Stimulated activated CD8-positive, alpha-beta memory T cell treated with anti-CD3 and anti-CD28 coated beads, Interleukin-12 subunit alpha, Interleukin-12 subunit beta, amount 100 ng/mL, for 24 hours (primary cell): Measurements from ENCODE around the gene MYCBP2.
"Not testable (repeated sequence)": the region's sequence is repeated elsewhere in the genome, so short reads cannot be mapped to it uniquely, and the experiment has no call there.

Source experiments
- DNase-seq: peaks from one replicate; pipeline ENCODE4 v3.0.0-alpha.2; 2020; ENCODE audit errors: extremely low read depth

Gene MYCBP2

GRCh38 chr13:77218274-77218673, 108.6 kb downstream of the MYCBP2 start:
- DNase-seq, result no peak

DNA sequence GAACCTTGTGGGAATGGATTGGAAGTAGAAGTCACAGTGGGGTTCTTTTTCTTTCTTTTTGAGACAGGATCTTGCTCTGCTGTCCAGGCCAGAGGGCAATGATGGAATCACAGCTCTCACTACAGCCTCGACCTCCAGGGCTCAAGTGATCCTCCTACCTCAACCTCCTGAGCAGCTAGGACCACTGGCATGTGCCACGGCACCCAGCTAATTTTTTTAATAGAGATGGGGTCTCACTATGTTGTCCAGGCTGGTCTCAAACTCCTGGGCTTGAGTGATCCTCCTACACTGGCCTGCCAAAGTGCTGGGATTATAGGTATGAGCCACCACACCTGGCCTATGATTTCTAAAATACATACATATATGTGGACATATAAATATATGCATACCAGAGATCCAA, 111.4 kb downstream of the MYCBP2 start:
- DNase-seq, result no peak

- no peak for DNase-seq
These were observed 113.2 kb downstream of the MYCBP2 start for GRCh38 chr13:77213644-77214043.

- DNase-seq, result no peak
These were observed 119.0 kb downstream of the MYCBP2 start for GRCh38 chr13:77207943-77208342.

- DNase-seq, result not testable (repeated sequence)
These were observed 127.9 kb downstream of the MYCBP2 start for GRCh38 chr13:77198995-77199394.

- no peak for DNase-seq
These were observed 130.8 kb downstream of the MYCBP2 start for GRCh38 chr13:77196052-77196618.

DNA sequence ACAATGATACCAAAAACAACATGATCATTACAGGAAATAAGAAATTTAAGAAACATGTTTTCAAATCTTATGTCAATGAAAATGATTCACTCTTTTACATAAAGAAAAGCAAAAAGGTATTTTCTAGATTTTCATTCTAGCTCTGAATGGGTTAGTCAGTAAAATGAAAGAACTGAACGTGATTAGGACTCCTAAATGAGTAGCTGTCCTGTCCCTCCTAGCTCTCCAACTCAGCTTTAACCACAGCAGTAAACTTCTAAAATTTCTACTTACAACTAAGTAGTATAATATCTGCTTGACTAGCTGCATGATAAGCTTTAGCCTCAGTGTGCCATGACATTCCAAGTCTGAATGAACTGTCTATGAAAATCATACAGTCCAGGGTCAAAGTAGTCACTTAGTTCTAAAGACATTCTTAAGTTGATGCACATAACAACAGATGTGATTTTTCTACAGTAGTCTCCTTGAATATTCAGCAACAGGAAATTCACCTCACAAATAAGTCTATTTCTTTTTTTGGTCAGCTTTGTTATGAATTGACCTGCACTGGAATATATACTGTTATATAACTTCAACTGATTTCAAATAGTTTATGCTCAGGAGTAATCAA, 136.4 kb downstream of the MYCBP2 start:
- DNase-seq, result no peak

DNA sequence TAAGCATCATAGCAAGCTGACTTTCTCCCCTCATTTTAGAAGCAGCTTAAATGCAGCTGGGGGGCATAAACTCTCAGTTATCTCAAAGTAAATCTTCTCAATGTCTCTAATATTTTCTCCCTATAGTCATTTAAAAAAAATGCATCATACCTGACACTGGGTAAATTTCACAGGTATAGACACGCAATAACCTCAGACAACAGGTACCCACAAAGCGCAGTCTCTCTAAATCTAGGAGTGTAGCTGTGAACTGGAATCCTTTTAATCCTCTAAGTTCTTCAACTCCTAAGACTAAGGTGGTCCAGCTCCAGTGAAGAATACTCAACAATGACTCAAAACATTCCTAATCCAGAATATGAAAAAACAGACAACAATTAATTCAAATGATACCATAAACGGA, 141.2 kb downstream of the MYCBP2 start:
- DNase-seq, result no peak

- DNase-seq, result no peak
These were observed 142.4 kb downstream of the MYCBP2 start for GRCh38 chr13:77184455-77184854.

DNA sequence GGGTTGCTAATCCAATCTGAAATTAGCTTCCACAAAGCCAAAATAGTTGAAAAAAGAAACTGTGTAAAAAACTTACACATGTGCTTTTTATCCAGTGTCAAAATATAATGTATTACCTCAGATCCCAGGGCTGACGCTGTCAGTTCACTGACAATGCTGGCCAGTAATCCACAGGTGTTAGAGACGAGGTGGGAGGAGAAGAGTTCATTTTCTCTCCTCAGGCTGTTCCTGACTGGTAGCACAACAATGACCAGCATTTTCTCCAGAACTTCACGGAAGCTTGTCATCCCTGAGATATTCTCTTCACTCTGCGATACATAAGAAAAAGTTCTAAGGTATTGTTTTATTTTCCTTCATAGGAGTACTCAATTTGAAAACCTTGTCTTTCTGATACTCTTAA, 146.9 kb downstream of the MYCBP2 start:
- DNase-seq, result no peak

GRCh38 chr13:77177646-77178045, 149.2 kb downstream of the MYCBP2 start:
- DNase-seq, result no peak

DNA sequence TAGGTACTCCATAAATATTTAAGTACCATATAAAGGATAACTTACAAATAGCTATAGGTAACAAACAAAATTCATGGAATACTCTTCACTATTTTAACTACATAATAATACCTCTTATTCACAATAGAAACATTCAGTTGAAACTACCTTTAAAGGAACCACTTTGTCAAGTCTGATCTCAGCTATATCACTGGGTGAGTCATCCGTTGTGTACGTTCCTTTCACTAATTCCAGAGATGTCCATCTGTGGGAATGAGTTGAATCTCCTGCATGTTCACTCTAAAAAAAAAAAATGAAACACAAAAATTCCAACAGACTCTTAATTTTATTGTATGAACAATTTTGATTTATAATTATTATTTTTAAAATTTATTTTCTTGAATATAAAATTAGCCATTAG, 150.5 kb downstream of the MYCBP2 start:
- no peak for DNase-seq

GRCh38 chr13:77172650-77173049, 154.2 kb downstream of the MYCBP2 start:
- no peak for DNase-seq

DNA sequence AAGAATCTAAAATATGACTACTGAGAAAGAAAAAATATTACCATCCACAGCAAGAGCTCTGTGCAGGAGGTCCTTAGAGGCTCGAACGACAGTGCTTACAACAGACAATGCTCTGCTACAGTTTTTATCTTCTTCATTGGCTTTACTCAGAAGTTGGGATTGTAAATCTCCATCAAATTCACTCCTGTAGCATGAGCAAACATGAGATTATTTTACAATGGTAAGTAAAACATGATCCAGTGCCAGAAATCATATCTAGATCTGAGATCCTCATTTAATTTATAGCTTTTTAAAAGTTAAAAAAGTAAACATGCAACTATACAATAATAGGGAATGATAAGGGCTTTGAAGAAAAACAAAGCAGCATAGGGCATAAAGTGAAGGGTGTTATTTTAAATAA, 155.4 kb downstream of the MYCBP2 start:
- DNase-seq, result no peak

- DNase-seq, result no peak
These were observed 158.7 kb downstream of the MYCBP2 start for GRCh38 chr13:77168237-77168636.

- no peak for DNase-seq
These were observed 176.2 kb downstream of the MYCBP2 start for GRCh38 chr13:77150651-77151050.

DNA sequence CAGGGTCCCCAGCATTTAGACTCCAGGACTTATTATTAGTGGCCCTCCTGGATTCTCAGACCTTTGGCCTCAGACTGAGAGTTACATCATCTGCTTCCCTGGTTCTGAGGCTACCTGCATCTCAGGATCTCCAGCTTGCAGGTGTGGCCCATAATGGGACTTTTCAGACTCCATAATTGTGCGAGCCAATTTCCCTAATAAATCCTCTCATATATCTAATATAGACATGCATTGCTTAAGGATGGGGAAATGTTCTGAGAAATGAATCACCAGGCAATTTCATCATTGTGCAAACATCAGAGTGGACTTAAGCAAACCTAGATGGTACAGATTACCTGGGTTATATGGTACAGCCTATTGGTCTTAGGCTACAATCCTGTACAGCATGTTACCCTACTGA, 183.5 kb downstream of the MYCBP2 start:
- DNase-seq, result no peak

- DNase-seq, result no peak
These were observed 187.6 kb downstream of the MYCBP2 start for GRCh38 chr13:77139306-77139705.

DNA sequence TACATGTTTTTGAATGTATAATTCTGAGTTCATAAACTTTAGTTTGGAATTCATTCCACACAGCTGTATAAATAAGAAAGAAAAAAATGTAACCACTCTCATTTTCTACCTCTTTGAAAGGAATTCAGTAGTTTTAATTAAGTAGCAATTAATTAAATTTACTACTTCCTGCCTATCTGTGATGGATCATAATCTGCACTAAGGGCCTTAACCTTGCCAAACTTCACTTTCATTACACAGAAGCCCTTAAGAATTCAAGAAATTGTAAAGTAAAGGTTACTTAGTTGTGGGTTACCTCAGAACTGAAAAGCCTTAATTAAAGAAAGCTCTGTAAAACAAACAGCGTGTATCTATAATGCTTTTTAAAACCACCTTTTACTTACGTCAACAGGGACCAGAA, 188.1 kb downstream of the MYCBP2 start:
- DNase-seq, result no peak

DNA sequence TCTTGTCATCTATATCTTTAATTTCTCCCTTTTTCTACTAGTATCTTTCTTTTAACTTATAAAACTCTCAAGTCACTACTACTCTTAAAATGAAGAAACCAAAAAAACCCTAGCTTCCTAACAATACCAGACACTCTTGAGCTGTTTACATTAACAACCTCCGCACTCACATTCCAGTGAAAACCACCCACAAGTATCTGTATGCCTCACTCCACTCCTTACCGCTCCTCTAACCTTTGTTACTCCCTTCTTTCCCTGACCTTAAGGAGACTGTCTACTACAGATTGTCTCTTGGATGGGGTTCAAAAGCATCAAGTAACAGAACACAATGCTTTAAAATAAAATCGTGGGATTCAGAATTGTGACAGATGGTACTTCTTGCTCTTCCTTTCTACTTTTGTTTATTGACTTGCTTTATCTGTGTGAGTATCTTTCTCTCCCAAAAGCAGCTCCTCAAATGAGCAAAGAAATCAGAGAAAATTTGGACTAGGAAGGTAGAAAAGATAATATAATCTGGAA, 189.9 kb downstream of the MYCBP2 start:
- DNase-seq, result no peak

GRCh38 chr13:77124423-77124822, 202.5 kb downstream of the MYCBP2 start:
- no peak for DNase-seq

DNA sequence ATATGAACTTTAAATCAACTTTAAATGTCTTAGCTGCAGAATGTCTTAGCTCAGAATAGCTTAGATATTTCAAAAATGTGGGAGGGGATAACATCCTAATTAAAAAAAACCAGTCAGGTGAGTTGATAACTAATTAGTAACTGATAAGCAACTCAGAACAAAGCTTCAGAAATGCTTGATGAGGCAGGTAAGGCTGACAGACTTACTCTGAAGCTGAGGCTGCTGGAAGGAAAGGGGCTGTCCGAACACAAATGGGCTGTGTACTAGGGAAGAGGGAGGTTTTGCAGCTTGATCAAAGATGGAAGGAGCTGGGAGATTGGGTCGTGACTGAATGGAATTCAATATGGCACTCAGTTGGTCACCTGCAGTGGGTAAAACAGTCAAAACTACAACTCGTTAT, 208.8 kb downstream of the MYCBP2 start:
- DNase-seq, result no peak

GRCh38 chr13:77114271-77114670, 212.6 kb downstream of the MYCBP2 start:
- DNase-seq, result no peak

DNA sequence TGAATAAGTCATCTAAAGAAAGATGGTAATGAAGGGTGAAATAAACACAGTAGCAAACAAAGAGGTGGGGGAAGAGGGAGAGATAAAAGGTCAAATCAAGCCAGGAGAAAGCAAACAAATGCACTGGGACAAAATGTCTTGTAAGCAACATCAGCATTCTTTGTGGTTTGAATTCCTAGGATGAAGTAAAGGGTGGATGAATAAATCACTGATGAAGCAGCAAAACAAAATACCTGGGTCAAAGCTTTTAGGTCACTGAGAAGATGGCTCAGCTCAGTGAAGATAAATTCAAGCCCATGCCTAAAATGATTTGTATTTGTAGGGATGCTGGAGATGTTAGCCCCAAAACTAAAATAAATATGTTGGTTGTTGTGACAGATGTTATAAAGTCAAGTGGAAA, 213.4 kb downstream of the MYCBP2 start:
- DNase-seq, result no peak
